Activated CD4-positive, alpha-beta memory T cell treated with anti-CD3 and anti-CD28 coated beads, Interleukin-2, amount 10 ng/mL, durations not matched to agents 7 days and 5 days (primary cell): Measurements from ENCODE around the gene PRR36. TPM values are rescaled to one million over a fixed set of nuclear protein-coding genes. Genes with fewer than 3 reads are reported as not detected.

Source experiments
- CTCF ChIA-PET: fragments of 350-600 bp; sonication (Branson Sonifier 250); formaldehyde crosslinking; loops from one replicate; lab custom pipeline; 2021; ENCODE audit warnings: antibody characterized with exemption, inconsistent platforms; lab: Charles Lee
- POLR2A ChIA-PET: fragments of 350-600 bp; sonication (Branson Sonifier 250); formaldehyde crosslinking; loops from one replicate; lab custom pipeline; 2021; ENCODE audit warnings: antibody characterized with exemption; lab: Charles Lee
- DNase-seq: peaks from one replicate; pipeline ENCODE4 v3.0.0-alpha.2; 2020
- H3K27ac Mint-ChIP-seq: one replicate; pipeline ENCODE4 v1.8.0; 2021; ENCODE audit warnings: mild to moderate bottlenecking, mixed read lengths
- H3K27me3 Mint-ChIP-seq: one replicate; pipeline ENCODE4 v1.8.0; 2021; ENCODE audit warnings: mixed read lengths
- H3K36me3 Mint-ChIP-seq: one replicate; pipeline ENCODE4 v1.8.0; 2021; ENCODE audit warnings: low read depth, mixed read lengths
- H3K4me1 Mint-ChIP-seq: one replicate; pipeline ENCODE4 v1.8.0; 2021; ENCODE audit warnings: mixed read lengths
- H3K4me3 Mint-ChIP-seq: one replicate; pipeline ENCODE4 v1.8.0; 2021; ENCODE audit warnings: mild to moderate bottlenecking, mixed read lengths
- H3K9me3 Mint-ChIP-seq: one replicate; pipeline ENCODE4 v1.8.0; 2021; ENCODE audit warnings: mixed read lengths
- total RNA-seq, 2 experiments: library from RNA; stranded (reverse); gene quantifications; one replicate each; pipeline ENCODE4 v1.2.3, GENCODE V29; 2021

Gene PRR36
- total RNA-seq, 2 experiments from 2014 or later, result 0.05 to 0.13 TPM

DNA sequence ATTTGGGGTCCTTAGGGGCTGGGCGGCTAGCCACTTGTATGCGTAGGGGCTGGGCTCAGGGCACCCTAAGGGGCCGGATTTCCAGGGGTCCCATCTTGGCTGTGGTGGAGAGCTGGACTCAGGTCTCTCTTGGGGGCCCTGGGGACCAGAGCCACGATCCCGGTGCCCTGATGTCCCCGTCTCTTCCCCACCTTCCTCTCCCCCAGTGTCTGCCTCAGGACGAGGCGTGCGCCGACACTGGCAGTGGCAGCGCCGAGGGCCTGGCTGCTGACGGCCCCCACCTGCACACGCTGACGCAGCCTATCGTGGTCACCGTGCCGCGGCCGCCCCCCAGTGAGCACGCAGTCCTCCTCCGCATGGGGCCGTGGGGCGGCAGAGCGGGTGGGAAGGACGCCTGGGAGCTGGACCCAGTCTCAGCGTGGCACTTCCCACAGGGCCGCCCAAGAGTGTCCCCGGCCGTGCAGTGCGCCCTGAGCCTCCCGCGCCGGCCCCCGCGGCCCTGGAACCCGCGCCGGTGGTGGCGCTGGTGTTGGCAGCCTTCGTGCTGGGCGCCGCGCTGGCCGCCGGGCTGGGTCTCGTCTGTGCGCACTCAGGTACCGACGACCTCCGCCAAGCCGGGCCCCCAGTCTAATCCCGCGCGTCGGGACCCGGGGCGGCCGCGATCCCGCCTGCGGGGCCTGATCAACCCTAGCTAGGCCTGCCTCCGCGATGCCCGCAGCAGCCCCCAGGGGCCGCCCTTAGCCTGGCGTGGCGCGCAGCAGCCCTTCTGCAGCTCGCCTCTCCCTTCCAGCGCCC lies 43.3 kb upstream of the PRR36 start:
- H3K27ac Mint-ChIP-seq, result no peak overlapping the region
- peaks cover 27% of the 10 kb centered on the region for H3K27me3 Mint-ChIP-seq
- POLR2A ChIA-PET, result interaction anchor here (1.2 to 1.7 kb wide), 4 partner anchors 9 to 48 kb away, joined by 3 to 8 read pairs (median 4); partner anchors contain the start of gene MAP2K7
- peak; percentile 62 for DNase-seq
- H3K4me3 Mint-ChIP-seq, result peak overlapping the region; percentile 69
- peaks cover 37% of the 10 kb centered on the region for H3K4me1 Mint-ChIP-seq
- H3K9me3 Mint-ChIP-seq, result no peaks in the 10 kb centered on the region
- CTCF ChIA-PET, result interaction anchor here (0.8 to 1.9 kb wide), 5 partner anchors 14 to 48 kb away, joined by 3 to 8 read pairs (median 6); partner anchors contain the start of genes MAP2K7 and TIMM44
- H3K36me3 Mint-ChIP-seq, result peaks cover 6% of the 10 kb centered on the region

DNA sequence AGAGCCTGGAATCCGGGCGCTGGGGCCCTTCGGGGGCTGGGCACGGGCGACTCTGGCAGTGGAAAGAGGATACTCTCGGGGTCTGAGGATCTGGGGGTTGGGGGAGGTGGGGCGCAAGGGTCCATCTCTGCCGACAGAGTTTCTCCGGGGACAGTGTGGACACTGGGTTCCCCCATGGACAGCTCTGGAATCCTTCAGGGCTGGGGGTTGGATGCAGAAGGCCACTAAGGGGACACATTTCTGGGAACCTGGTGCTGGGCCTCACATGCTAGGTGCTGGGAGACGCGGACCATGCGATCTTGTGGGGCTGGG lies 42.7 kb upstream of the PRR36 start:
- H3K4me1 Mint-ChIP-seq, result peaks cover 34% of the 10 kb centered on the region
- ChIA-PET CTCF (interaction anchor here (1.4 to 1.9 kb wide), 2 partner anchors 27 to 47 kb away, joined by 4 to 8 read pairs; partner anchors contain the start of gene TIMM44), POLR2A (interaction anchor here (0.9 to 1.7 kb wide), 4 partner anchors 17 to 48 kb away, joined by 3 to 5 read pairs (median 4); no protein-coding TSS in a partner anchor)
- H3K4me3 Mint-ChIP-seq, result peak overlapping the region; percentile 69
- no peak overlapping the region for H3K27ac Mint-ChIP-seq
- DNase-seq, result no peak
- peaks cover 9% of the 10 kb centered on the region for H3K36me3 Mint-ChIP-seq
- H3K9me3 Mint-ChIP-seq, result no peaks in the 10 kb centered on the region
- peaks cover 27% of the 10 kb centered on the region for H3K27me3 Mint-ChIP-seq

GRCh38 chr19:7916103-7916954 lies 42.1 kb upstream of the PRR36 start:
- Mint-ChIP-seq H3K9me3 (no peaks in the 10 kb centered on the region), H3K36me3 (peaks cover 13% of the 10 kb centered on the region), H3K27me3 (peaks cover 27% of the 10 kb centered on the region), H3K27ac (no peak overlapping the region), H3K4me1 (peaks cover 29% of the 10 kb centered on the region), H3K4me3 (peak overlapping the region; percentile 59)
- ChIA-PET POLR2A (interaction anchor here (0.7 to 1.7 kb wide), 5 partner anchors 12 to 47 kb away, joined by 3 to 5 read pairs (median 4); partner anchors contain the start of gene MAP2K7), CTCF (interaction anchor here (1.4 kb wide), 1 partner anchor 27 kb away, joined by 8 read pairs; the partner anchor contains the start of gene TIMM44)
- peak; percentile 74 for DNase-seq

DNA sequence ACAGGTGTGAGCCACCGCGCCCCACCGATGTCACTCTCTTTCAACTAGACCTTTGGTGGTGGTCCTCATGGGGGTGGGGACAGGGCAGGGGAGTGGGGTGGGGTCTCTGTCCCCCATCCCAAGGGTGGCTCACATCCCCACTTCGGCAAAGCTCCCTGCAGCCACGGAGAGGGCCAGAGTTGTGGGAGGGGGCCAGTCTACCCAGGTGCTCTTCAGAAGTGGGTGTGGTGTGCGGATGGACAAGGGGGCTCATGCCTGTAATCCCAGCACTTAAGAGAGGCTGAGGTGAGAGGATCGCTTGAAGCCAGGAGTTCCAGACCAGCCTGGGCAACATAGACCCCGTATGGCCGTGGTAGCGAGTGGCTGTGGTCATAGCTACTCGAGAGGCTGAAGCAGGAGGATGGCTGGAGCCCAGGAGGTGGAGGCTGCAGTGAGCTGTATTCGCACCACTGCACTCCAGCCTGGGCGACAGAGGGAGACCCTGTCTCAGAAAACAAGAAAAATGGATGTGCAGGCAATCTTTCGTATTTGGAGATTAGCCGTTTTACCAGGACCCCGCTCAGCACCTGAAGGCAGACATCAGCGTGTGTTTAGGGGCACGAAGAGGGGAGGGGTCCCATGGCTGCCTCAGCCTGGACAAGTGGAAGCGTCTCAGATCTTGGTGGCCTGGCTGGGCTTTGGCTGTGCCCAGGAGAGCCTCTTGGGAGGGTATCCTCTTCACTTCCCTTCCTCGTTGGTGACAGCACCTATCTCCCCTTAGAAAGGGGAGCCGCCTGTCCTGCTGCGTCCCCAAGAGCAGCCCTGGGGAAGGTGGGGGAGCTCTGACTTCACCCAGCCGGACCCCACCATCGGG lies 41.3 kb upstream of the PRR36 start:
- no peak for DNase-seq
- Mint-ChIP-seq H3K27me3 (peaks cover 27% of the 10 kb centered on the region), H3K4me1 (peaks cover 24% of the 10 kb centered on the region), H3K36me3 (peaks cover 19% of the 10 kb centered on the region), H3K27ac (no peak overlapping the region), H3K9me3 (no peaks in the 10 kb centered on the region), H3K4me3 (peak overlapping the region; percentile 46)
- ChIA-PET CTCF (interaction anchor here (1.4 kb wide), 1 partner anchor 28 kb away, joined by 8 read pairs; the partner anchor contains the start of gene TIMM44), POLR2A (interaction anchor here (0.7 to 1.7 kb wide), 5 partner anchors 11 to 46 kb away, joined by 3 to 5 read pairs (median 4); partner anchors contain the start of gene MAP2K7)

DNA sequence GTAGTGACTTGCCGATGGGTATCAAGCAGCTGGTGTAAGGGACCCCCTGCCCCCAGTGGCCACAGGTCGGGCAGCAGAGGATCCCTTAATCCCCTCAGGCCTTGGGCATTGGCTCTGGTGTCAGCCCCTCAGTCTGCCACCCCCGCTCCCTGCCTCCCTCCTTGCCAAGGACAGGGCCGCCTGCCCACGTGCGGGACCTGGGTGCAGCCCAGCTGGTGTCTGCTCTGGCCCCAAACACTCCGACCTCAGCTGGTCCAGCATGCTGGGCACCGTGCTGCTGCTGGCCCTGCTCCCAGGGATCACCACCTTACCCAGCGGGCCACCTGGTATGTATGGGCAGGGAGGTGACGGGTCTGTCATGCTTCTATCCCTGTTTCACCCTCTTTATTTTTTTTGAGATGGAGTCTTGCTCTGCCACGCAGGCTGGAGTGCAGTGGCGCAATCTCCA lies 40.4 kb upstream of the PRR36 start, which contains the start of gene TGFBR3L:
TGFBR3L (plus strand) TSS at position 233 of the 448 bp plus-strand sequence.
- Mint-ChIP-seq H3K27me3 (peaks cover 25% of the 10 kb centered on the region), H3K9me3 (no peaks in the 10 kb centered on the region), H3K27ac (no peak within 1 kb of the TSS), H3K4me1 (peaks cover 19% of the 10 kb centered on the region), H3K4me3 (peak within 1 kb of the TSS; percentile 46), H3K36me3 (peaks cover 21% of the 10 kb centered on the region)
- DNase-seq, result no peak
- ChIA-PET CTCF (no interaction called here), POLR2A (no interaction called here)

DNA sequence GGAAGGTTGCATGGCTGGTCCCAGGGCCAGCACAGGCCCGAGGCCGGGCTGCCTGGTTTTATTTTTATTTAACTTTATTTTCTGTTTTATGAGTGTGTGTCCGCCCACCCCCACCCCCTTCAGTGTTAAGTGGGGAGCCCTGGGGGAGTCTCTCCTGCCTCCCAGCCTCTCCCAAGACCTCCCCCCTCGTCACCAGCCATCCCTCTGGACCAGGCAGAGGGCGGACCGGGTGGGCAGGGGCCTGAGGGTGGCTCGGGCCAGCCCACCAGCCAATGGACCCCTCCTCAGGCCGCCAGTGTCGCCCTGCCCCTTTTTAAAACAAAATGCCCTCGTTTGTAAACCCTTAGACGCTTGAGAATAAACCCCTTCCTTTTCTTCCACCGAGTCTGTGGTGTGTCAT lies 39.9 kb upstream of the PRR36 start:
- no peak overlapping the region for H3K27ac Mint-ChIP-seq
- no peak overlapping the region for H3K4me3 Mint-ChIP-seq
- CTCF ChIA-PET, result no interaction called here
- peaks cover 23% of the 10 kb centered on the region for H3K27me3 Mint-ChIP-seq
- peaks cover 17% of the 10 kb centered on the region for H3K4me1 Mint-ChIP-seq
- peaks cover 21% of the 10 kb centered on the region for H3K36me3 Mint-ChIP-seq
- DNase-seq, result no peak
- no peaks in the 10 kb centered on the region for H3K9me3 Mint-ChIP-seq
- POLR2A ChIA-PET, result no interaction called here

DNA sequence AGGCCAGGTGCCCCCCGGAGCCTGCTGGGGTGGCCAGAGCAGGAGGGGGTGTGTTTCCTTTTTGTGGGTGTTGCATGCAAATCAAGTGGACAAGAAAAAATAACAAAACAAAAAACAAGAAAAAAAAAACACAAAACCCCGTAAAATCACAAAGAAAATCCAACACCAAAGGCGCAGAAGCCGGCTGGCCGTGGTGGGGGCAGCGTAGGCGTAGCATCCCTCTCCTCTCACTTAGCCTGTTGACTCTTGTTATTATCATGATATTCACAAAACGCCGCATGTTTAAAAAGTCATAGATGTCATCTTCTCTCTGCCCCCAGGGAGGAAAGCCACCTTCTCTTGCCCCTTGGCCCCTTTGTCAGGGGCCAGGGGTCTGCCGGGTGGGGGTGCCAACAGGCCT lies 39.5 kb upstream of the PRR36 start:
- no peak overlapping the region for H3K4me3 Mint-ChIP-seq
- H3K27me3 Mint-ChIP-seq, result peaks cover 20% of the 10 kb centered on the region

DNA sequence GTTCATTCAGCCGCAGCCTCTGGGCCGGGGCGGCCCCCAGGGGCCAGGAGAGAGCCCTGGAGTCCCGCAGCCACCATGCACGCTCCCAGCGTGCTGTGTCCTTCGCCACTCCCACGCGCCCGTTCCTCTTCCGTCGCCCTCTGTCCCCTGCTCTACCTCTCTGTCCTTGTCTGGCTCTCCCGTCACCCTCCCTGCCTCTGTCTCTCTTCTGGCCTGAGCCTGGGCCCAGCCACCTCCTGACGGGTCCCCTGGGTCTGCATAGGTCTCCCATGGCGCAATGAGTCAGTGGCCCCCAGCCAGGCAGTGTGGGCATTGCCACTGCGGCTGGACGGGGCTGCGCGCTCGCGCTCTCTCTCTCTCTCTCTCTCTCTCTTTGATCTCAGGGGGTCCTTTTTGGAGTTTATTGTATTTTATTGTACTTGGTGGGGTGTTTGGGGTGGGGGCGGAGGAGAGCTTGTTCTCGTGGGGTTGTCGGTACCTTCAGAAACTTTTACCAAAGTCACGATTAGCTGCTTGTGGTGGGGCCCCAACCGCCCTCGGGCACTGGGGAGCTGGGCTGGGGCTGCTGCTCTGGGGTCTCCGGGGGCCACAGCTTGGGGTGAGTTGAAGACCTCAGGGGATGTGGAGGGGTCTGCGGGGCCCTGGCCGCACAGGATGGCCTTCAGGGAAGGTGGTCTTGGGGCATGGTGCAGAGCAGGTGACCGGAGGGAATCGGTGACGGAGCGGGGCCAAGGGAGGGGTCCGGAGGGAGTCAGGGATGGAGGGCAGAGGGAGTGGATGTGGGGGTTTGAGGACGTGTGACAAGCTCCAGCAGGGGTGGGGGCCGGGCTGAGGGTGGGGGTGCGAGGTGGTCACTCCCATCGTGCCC lies 38.7 kb upstream of the PRR36 start:
- Mint-ChIP-seq H3K4me3 (no peak overlapping the region), H3K9me3 (no peaks in the 10 kb centered on the region), H3K36me3 (peaks cover 21% of the 10 kb centered on the region), H3K27ac (no peak overlapping the region), H3K27me3 (peaks cover 13% of the 10 kb centered on the region), H3K4me1 (peaks cover 11% of the 10 kb centered on the region)
- no peak for DNase-seq
- ChIA-PET POLR2A (no interaction called here), CTCF (no interaction called here)

More for the DNA sequence above, 39.5 kb upstream of the PRR36 start:
- Mint-ChIP-seq H3K36me3 (peaks cover 21% of the 10 kb centered on the region), H3K9me3 (no peaks in the 10 kb centered on the region), H3K27ac (no peak overlapping the region), H3K4me1 (peaks cover 17% of the 10 kb centered on the region)
- ChIA-PET POLR2A (no interaction called here), CTCF (no interaction called here)
- DNase-seq, result no peak

DNA sequence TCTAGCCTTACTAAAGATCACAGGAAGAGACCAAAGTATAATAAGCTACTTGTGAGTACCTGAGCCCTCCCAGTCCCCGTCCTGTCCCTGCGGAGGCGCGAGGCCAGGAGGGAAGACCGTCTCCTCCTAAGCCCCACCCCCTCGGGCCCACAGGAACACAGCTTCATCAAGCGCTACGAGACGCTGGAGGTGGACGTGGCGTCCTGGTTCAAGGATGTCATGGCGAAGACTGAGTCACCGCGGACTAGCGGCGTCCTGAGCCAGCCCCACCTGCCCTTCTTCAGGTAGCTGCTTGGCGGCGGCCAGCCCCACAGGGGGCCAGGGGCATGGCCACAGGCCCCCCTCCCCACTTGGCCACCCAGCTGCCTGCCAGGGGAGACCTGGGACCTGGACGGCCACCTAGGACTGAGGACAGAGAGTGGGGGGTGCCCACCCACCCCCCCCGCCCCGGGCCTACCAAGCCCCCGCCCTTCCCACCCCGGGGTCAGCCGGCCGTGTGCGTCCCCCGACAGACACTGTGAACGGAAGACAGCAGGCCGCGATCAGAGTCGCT lies 38.0 kb upstream of the PRR36 start:
- Mint-ChIP-seq H3K9me3 (no peaks in the 10 kb centered on the region), H3K4me3 (no peak overlapping the region), H3K36me3 (peaks cover 21% of the 10 kb centered on the region), H3K27me3 (peaks cover 12% of the 10 kb centered on the region), H3K4me1 (peaks cover 9% of the 10 kb centered on the region), H3K27ac (no peak overlapping the region)
- CTCF ChIA-PET, result no interaction called here
- DNase-seq, result no peak
- POLR2A ChIA-PET, result interaction anchor here (1.3 to 1.4 kb wide), 2 partner anchors 8 kb away, joined by 6 read pairs; partner anchors contain the start of genes MAP2K7 and SNAPC2

DNA sequence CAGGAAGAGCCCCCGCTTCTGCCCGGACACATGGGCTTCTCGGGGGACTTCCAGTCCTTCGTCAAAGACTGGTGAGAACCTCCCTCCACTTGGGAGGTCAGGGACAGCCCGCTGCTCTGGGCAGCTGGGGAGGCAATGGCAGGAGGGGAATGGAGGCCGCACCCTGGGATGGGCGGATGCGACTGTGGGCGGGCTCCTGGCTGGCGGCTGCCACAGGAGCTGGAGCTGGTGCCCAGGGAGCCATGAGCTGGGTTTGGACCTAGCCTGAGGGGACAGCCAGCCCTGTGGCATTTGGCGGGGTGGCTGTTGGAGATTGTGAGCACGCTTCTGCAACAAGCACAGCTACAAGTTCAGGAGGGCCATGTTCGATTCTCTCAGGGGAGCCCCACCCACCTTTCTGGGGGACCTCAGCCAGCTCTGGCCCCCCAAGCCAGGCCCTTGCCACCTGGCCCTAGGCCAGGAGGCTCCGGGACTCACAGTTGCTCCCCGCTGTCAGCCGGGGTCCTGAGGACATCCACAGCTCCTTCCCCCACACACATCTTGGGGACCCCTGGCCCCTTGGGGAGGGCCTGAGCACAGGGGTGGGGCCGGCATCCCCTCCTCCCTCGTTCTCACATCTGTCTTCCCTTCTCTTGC lies 37.4 kb upstream of the PRR36 start:
- POLR2A ChIA-PET, result interaction anchor here (1.3 to 1.4 kb wide), 2 partner anchors 8 to 9 kb away, joined by 6 read pairs; partner anchors contain the start of genes MAP2K7 and SNAPC2
- peaks cover 9% of the 10 kb centered on the region for H3K27me3 Mint-ChIP-seq
- no peaks in the 10 kb centered on the region for H3K9me3 Mint-ChIP-seq
- H3K4me3 Mint-ChIP-seq, result no peak overlapping the region
- H3K27ac Mint-ChIP-seq, result no peak overlapping the region
- H3K4me1 Mint-ChIP-seq, result peaks cover 5% of the 10 kb centered on the region
- CTCF ChIA-PET, result no interaction called here
- DNase-seq, result no peak
- peaks cover 21% of the 10 kb centered on the region for H3K36me3 Mint-ChIP-seq
